ENCODE measurements around the gene CASP5.
"Not testable (repeated sequence)": the region's sequence is repeated elsewhere in the genome, so short reads cannot be mapped to it uniquely, and the experiment has no call there.

The CASP5 gene

DNA sequence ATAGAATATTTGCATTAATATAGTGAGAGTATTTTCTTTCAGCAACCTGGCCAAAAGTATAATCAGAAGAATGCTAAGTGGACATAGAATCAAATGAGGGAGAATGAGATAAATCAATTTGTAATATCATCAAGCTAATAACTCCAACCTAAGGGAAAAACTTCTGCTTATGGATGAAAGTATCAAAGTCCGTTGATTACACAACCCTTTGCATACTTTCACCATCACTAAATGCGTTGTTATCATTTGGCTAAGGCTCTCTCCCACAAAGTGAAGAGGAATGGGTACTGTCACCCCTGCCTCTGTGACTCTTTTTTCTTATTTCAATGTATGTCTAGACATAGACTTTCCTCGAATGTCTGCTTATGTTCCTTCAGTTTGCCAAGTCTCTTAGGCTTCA is 38.2 kb downstream of the CASP5 start:
- TF ChIP-seq, protein P1, sequence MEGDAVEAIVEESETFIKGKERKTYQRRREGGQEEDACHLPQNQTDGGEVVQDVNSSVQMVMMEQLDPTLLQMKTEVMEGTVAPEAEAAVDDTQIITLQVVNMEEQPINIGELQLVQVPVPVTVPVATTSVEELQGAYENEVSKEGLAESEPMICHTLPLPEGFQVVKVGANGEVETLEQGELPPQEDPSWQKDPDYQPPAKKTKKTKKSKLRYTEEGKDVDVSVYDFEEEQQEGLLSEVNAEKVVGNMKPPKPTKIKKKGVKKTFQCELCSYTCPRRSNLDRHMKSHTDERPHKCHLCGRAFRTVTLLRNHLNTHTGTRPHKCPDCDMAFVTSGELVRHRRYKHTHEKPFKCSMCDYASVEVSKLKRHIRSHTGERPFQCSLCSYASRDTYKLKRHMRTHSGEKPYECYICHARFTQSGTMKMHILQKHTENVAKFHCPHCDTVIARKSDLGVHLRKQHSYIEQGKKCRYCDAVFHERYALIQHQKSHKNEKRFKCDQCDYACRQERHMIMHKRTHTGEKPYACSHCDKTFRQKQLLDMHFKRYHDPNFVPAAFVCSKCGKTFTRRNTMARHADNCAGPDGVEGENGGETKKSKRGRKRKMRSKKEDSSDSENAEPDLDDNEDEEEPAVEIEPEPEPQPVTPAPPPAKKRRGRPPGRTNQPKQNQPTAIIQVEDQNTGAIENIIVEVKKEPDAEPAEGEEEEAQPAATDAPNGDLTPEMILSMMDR (IDR thresholded peaks at IDR 0.05; ENCODE audit: low read depth, low read length): no peak
- no peak overlapping the region for H3K4me3 ChIP-seq (ENCODE audit: low read depth, low read length)

DNA sequence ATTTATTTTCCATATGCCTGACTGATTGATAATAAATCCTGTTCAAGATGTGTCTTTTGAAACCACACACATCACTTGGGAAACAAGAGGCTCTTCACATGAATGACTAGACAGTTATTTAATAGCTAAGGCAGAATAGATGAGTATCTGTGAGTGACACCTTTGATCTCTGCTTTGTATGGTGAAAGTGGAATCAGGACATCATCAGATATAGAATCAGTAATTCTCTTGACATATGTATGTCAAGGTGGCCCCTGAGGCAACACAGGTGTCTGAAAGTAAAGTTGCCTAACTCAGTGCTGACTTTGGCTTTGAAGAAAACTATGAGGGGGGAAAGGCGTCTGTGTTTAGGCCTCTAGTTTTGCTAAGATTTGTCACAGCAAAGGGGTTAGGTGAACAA is 43.1 kb downstream of the CASP5 start:
- TF ChIP-seq, protein P1 (IDR thresholded peaks at IDR 0.05; ENCODE audit: low read depth, low read length): no peak
- no peak overlapping the region for H3K4me3 ChIP-seq (ENCODE audit: low read depth, low read length)

DNA sequence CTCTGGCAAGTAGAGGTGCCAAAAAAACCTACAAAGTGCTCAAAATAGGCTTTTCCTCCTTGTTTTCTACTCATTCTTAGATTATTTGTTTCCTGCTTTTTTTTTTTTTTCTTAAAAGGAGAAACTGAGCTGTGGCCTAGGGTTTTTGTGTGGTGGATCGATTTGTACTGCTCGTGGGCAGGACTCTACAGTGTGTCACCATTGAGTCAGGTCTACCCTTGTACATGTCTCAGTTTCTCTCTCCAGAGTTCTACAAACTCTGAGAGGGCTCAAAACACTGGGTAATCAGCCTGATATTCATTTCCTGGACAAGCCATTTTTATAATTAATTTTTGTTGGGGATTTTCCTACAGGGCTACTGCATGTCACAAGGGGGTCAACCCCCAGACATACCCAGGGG is 49.4 kb downstream of the CASP5 start:
- TF ChIP-seq, protein P1 (IDR thresholded peaks at IDR 0.05; ENCODE audit: low read depth, low read length): no peak
- no peak overlapping the region for H3K4me3 ChIP-seq (ENCODE audit: low read depth, low read length)

DNA sequence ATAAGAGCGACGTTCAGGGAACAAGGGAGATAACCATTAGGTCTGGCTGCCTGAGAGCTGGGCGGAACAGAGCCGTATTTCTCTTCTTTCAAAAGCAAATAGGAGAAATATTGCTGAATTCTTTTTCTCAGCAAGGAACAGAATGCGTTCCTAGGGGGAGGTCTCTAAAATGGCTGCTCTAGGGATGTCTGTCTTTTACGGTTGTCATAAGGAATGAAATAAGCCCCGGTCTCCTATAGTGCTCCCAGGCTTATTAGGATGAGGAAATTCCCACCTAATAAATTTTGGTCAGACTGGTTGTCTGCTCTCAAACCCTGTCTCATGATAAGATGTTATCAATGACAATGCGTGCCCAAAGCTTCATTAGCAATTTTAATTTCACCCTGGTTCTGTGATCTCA is 50.0 kb downstream of the CASP5 start:
- not testable (repeated sequence) for H3K4me3 ChIP-seq (ENCODE audit: low read depth, low read length)

DNA sequence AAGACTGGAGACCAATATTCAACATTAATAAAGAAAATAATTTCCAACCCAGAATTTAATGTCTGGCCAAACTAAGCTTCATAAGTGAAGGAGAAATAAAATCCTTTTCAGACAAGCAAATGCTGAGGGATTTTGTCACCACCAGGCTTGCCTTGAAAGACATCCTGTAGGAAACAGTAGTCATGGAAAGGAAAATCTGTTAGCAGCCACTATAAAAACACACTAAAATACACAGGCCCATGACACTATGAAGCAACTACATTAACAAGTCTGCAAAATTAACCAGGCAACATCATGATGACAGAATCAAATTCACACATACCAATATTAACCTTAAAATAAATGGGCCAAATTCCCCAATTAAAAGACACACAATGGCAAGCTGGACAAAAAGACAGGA is 52.2 kb downstream of the CASP5 start:
- TF ChIP-seq, protein P1 (IDR thresholded peaks at IDR 0.05; ENCODE audit: low read depth, low read length): no peak
- H3K4me3 ChIP-seq (ENCODE audit: low read depth, low read length): no peak overlapping the region

DNA sequence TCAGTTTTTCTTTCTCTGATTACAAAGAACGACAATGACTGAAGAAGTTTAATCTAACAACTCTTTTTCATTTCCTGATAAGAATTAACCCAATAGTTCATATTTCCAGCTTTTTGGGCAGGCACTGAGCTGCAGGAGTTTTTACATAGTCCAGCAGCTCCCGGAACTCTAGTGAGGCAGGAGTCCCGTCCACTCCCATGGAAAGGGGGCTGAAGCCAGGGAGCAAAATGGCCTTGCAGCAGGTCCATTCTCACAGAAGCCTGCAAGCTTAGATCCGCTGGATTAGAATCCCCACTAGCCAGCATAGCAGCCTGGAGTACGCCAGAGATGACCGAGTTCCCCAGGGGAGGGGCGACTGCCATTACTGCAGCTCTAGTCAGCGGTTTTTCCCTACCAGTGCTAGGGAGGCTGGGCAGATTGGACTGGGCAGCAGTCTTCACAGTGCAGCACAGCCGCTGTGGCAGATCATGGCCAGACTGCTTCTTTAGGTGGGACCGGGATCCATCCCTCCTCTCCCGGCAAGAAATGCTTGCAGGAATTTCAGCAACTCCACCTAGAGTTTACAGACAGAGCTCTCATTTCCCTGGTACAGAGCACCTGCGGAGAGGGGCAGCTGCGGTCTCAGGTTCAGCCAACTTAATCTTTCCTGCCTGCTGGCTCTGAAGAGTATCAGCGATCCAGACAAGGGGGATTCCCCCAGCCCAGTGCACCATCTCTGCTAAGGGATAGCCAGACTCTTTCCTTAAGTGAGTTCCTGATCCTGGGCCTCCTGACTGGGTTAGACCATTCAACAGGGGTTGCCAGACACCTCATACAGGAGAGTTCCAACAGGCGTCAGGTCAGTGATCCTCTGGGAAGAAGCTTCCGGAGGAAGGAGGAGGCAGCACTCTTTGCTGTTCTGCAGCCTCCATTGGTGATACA is 53.9 kb downstream of the CASP5 start:
- peak overlapping the region; percentile 62 for H3K4me3 ChIP-seq (ENCODE audit: low read depth, low read length)
- TF ChIP-seq, protein P1 (IDR thresholded peaks at IDR 0.05; ENCODE audit: low read depth, low read length): no peak

DNA sequence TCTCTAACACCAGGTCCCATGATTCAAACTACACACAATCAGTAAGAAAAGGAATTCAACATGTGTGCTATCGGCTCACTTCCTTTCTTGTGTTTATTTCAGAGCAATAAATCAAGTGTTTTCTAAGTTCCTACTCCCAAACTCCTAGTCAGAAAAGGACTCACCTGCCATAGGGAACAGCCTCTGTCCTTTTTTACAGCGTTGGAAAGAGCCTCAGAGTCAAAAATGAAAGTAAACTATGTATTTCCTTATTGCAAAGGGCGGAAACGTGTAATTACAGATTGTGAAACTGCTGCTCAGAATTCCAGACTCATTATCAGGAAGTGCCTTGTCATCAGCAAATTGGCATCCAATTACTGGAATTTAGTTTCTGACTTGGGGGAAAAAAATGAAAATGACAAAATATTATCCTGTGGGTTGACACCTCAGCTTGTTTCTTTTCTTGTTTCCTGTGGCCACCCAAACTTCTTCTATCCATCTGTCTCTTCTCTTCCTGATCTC is 54.6 kb downstream of the CASP5 start, which contains the start of gene CASP4:
Gene CASP4, minus strand, starts transcription at position 220 of the 501 bp plus-strand sequence. Its CDS starts 49 bp downstream, at position 171.
- TF ChIP-seq, protein P1 (IDR thresholded peaks at IDR 0.05; ENCODE audit: low read depth, low read length): no peak

More for the DNA sequence above, 54.6 kb downstream of the CASP5 start, which contains the start of gene CASP4:
- H3K4me3 ChIP-seq (ENCODE audit: low read depth, low read length): peak within 1 kb of the TSS; percentile 62
